ENCODE results near the gene KLC1. TPM values are rescaled to one million over a fixed set of nuclear protein-coding genes. Genes with fewer than 3 reads are reported as not detected.

The KLC1 gene
- total RNA-seq, 3 donors from 2014 or later (not counting 1 experiment from before 2014, with no cell fraction given), result 144 to 200 (median 178) TPM

- Mint-ChIP-seq H3K4me1 (peaks cover 11 to 31% of the 10 kb centered on the region in 2 donors), H3K27ac (peak within 1 kb of the TSS; percentile 83 to 89), H3K36me3 (no peaks in the 10 kb centered on the region), H3K4me3 (peak within 1 kb of the TSS; percentile 94), H3K9me3 (no peaks in the 10 kb centered on the region), H3K27me3 (ENCODE audit: low read depth in 2 of 2) (no peaks in the 10 kb centered on the region)
- H3K4me1 ChIP-seq (ENCODE audit: control insufficient read depth, insufficient read depth, low read length), result peaks cover 20% of the 10 kb centered on the region
- no peak for TF ChIP-seq CTCF (IDR thresholded peaks at IDR 0.05)
- no peak within 1 kb of the TSS for H3K27ac ChIP-seq (ENCODE audit: low read length)
- intact Hi-C loops (cut with micrococcal nuclease), result loop anchor here (1.0 kb wide), 1 partner anchor 153 kb away; the partner anchor contains the start of genes BAG5 and COA8
- H3K4me3 ChIP-seq (ENCODE audit: low read length), result peak within 1 kb of the TSS; percentile 49
- peak; percentile 92 to 98 (median 94) for ATAC-seq
- no peaks in the 10 kb centered on the region for H3K36me3 ChIP-seq (ENCODE audit: control insufficient read depth, insufficient read depth, low read length)
- no peaks in the 10 kb centered on the region for H3K27me3 ChIP-seq (ENCODE audit: control insufficient read depth, insufficient read depth, low read length)
- no peaks in the 10 kb centered on the region for H3K9me3 ChIP-seq (ENCODE audit: control insufficient read depth, insufficient read depth, low read length)
- peak; percentile 99 to 100 for DNase-seq
- WGBS (ENCODE audit: insufficient coverage), result under 1% methylated on average over 121 of the region's 121 CpGs
Observed at GRCh38 chr14:103715052-103716000, 86.3 kb downstream of the KLC1 start, which contains the start of the genes XRCC3 and ZFYVE21. XRCC3 (minus strand) TSS chr14:103715451; CDS start chr14:103711087, 4,364 bp downstream. ZFYVE21 (plus strand) TSS chr14:103715810; CDS start chr14:103715842, 32 bp downstream.

GRCh38 chr14:103716091-103716801 is 87.2 kb downstream of the KLC1 start:
- DNase-seq, result peak in 1 of 2 donors; percentile 31
- TF ChIP-seq CTCF (IDR thresholded peaks at IDR 0.05), result no peak
- Histone ChIP-seq H3K4me1 (ENCODE audit: control insufficient read depth, insufficient read depth, low read length) (peaks cover 20% of the 10 kb centered on the region), H3K4me3 (ENCODE audit: low read length) (peak overlapping the region; percentile 49), H3K27me3 (ENCODE audit: control insufficient read depth, insufficient read depth, low read length) (no peaks in the 10 kb centered on the region), H3K27ac (ENCODE audit: low read length) (no peak overlapping the region), H3K36me3 (ENCODE audit: control insufficient read depth, insufficient read depth, low read length) (no peaks in the 10 kb centered on the region), H3K9me3 (ENCODE audit: control insufficient read depth, insufficient read depth, low read length) (no peaks in the 10 kb centered on the region)
- whole genome bisulfite sequencing (ENCODE audit: insufficient coverage), result 5% methylated on average over 72 of the region's 72 CpGs
- Mint-ChIP-seq H3K27me3 (ENCODE audit: low read depth in 2 of 2) (no peaks in the 10 kb centered on the region), H3K4me3 (peak overlapping the region; percentile 74), H3K9me3 (no peaks in the 10 kb centered on the region), H3K4me1 (peaks cover 11 to 31% of the 10 kb centered on the region in 2 donors), H3K36me3 (no peaks in the 10 kb centered on the region), H3K27ac (no peak overlapping the region)
- ATAC-seq, result no peak
- intact Hi-C loops (cut with micrococcal nuclease), result no loop called here

GRCh38 chr14:103716899-103717411 is 87.9 kb downstream of the KLC1 start:
- intact Hi-C loops (cut with micrococcal nuclease), result no loop called here
- Mint-ChIP-seq H3K9me3 (no peaks in the 10 kb centered on the region), H3K4me3 (peak overlapping the region; percentile 74), H3K27ac (no peak overlapping the region), H3K4me1 (peaks cover 11 to 31% of the 10 kb centered on the region in 2 donors), H3K36me3 (no peaks in the 10 kb centered on the region), H3K27me3 (ENCODE audit: low read depth in 2 of 2) (no peaks in the 10 kb centered on the region)
- no peaks in the 10 kb centered on the region for H3K27me3 ChIP-seq (ENCODE audit: control insufficient read depth, insufficient read depth, low read length)
- DNase-seq (no peak), ATAC-seq (no peak)
- no peak overlapping the region for H3K27ac ChIP-seq (ENCODE audit: low read length)
- peaks cover 20% of the 10 kb centered on the region for H3K4me1 ChIP-seq (ENCODE audit: control insufficient read depth, insufficient read depth, low read length)
- H3K4me3 ChIP-seq (ENCODE audit: low read length), result no peak overlapping the region
- no peaks in the 10 kb centered on the region for H3K36me3 ChIP-seq (ENCODE audit: control insufficient read depth, insufficient read depth, low read length)
- TF ChIP-seq CTCF (IDR thresholded peaks at IDR 0.05), result no peak
- 83% methylated on average over 17 of the region's 17 CpGs for WGBS (ENCODE audit: insufficient coverage)
- no peaks in the 10 kb centered on the region for H3K9me3 ChIP-seq (ENCODE audit: control insufficient read depth, insufficient read depth, low read length)
